Measurements from ENCODE around the gene HUS1B. TPM values are rescaled to one million over a fixed set of nuclear protein-coding genes. Genes with fewer than 3 reads are reported as not detected.

The HUS1B gene
- total and polyA plus RNA-seq, 2 of the 8 experiments (the other 6 are each of a cell fraction or from before 2014, with no cell fraction given), result 0.48 to 1.1 TPM

GRCh38 chr6:680251-680650 is 23.4 kb upstream of the HUS1B start:
- Histone ChIP-seq H4K8ac (ENCODE audit: extremely low read depth, insufficient read depth, low read length) (no peak overlapping the region), H4K5ac (ENCODE audit: insufficient read length, low read depth, low read length) (peak overlapping the region; percentile 85), H3K18ac (ENCODE audit: extremely low read depth, low read length) (peak overlapping the region; percentile 35; the same call in 1 of the 2 replicates), H3K79me1 (ENCODE audit: low read depth, low read length) (no peaks in the 10 kb centered on the region; the same call in 1 of the 2 replicates), H3K14ac (ENCODE audit: insufficient read length) (no peak overlapping the region), H3K23ac (ENCODE audit: insufficient read length) (no peak overlapping the region), H2BK20ac (ENCODE audit: low read length) (no peak overlapping the region), H3K4ac (replicated peaks; ENCODE audit: insufficient read length, low read depth, low read length) (no peak overlapping the region), H3K23me2 (ENCODE audit: low read depth, low read length) (no peaks in the 10 kb centered on the region; the same call in 1 of the 2 replicates), H2BK120ac (replicated peaks; ENCODE audit: low read depth, low read length) (no peak overlapping the region), H3K9me3 (ENCODE audit: insufficient read depth in 2 of 2, low read depth in 1 of 2, low read length in 1 of 2) (no peaks in the 10 kb centered on the region), H2AFZ (ENCODE audit: low read length) (no peak overlapping the region), H3K27ac (ENCODE audit: low read depth, low read length) (peak overlapping the region; percentile 69; the same call in 1 of the 2 replicates), H2BK12ac (ENCODE audit: low read depth, low read length) (no peak overlapping the region; the same call in 1 of the 2 replicates), H3K56ac (replicated peaks; ENCODE audit: insufficient read length, low read depth, low read length) (no peak overlapping the region), H3K4me3 (ENCODE audit: extremely low read depth in 1 of 4, insufficient read depth in 2 of 4, low read depth in 3 of 4, low read length in 4 of 4) (peak overlapping the region in 1 of 4 experiments; percentile 28; a peak in 3 of 8 replicates), H3K9ac (replicated peaks in 1 of 4; ENCODE audit: extremely low read depth in 1 of 4, low read depth in 3 of 4, low read length in 3 of 4) (no peak overlapping the region), H2AK5ac (ENCODE audit: low read depth, low read length) (no peak overlapping the region), H2BK5ac (ENCODE audit: low read depth, low read length) (peak overlapping the region; percentile 74; the same call in 1 of the 2 replicates), H2BK15ac (ENCODE audit: low read length) (no peak overlapping the region), H3K36me3 (ENCODE audit: control insufficient read depth in 2 of 4, insufficient read depth in 4 of 4, low read length in 3 of 4) (no peaks in the 10 kb centered on the region), H3K4me2 (ENCODE audit: insufficient read depth in 1 of 2, low read depth in 2 of 2, low read length in 2 of 2) (peak overlapping the region; percentile 42 to 53), H3K27me3 (replicated peaks in 1 of 4; ENCODE audit: control insufficient read depth in 3 of 4, extremely low read depth in 1 of 4, insufficient read depth in 3 of 4, low read length in 3 of 4) (no peaks in the 10 kb centered on the region), H3K79me2 (ENCODE audit: control insufficient read depth in 1 of 2, insufficient read depth in 2 of 2, low read length in 2 of 2) (peaks cover 8 to 82% of the 10 kb centered on the region in 2 experiments; a peak in 3 of 4 replicates), H3K4me1 (replicated peaks in 1 of 4; ENCODE audit: control insufficient read depth in 3 of 4, insufficient read depth in 4 of 4, low read length in 3 of 4) (peaks cover 10 to 45% (median 29%) of the 10 kb centered on the region in 4 experiments), H4K91ac (replicated peaks; ENCODE audit: insufficient read length, low read length) (peak overlapping the region; percentile 34), H4K20me1 (replicated peaks in 1 of 2; ENCODE audit: control insufficient read depth in 1 of 2, insufficient read depth in 2 of 2, low read length in 2 of 2) (peaks cover 0 to 2% of the 10 kb centered on the region in 2 experiments)
- WGBS, 2 experiments (ENCODE audit: extremely low coverage in 1 of 2, insufficient coverage in 1 of 2, insufficient read length in 1 of 2, insufficient replicate concordance in 2 of 2, low coverage in 1 of 2, low lambda C conversion rate in 2 of 2, missing lambda C conversion rate in 1 of 2), result 0% methylated on average over 2 of the region's 2 CpGs; no CpG with 5 or more reads in 1 of the 2 experiments
- ChIA-PET CTCF (ENCODE audit: partially characterized antibody) (interaction anchor here (0.7 to 3.7 kb wide), 12 partner anchors 9 to 407 kb away, joined by 3 to 18 read pairs (median 5); partner anchors contain the start of gene EXOC2), POLR2A (ENCODE audit: partially characterized antibody) (interaction anchor here (0.8 to 2.9 kb wide), 9 partner anchors 8 to 97 kb away, joined by 3 to 14 read pairs (median 4); partner anchors contain the start of gene EXOC2)
- DNase-seq (ENCODE audit: low read depth in 1 of 2, low spot score in 2 of 2) (peak in 1 of 2 experiments; percentile 42), FAIRE-seq (no peak)
- no peak for TF ChIP-seq TBP (IDR thresholded peaks at IDR 0.05; ENCODE audit: low read depth, low read length)
